LNCAP (cell line): ENCODE measurements around the gene PCARE.

Experiments
- CTCF ChIP-seq: fragments of 450-650 bp; IDR thresholded peaks from 2 replicates; pipeline ENCODE4 v1.5.1; 2017; ENCODE audit warnings: mild to moderate bottlenecking

Gene PCARE

GRCh38 chr2:29050591-29050990, 23.7 kb downstream of the PCARE start:
- no peak for TF ChIP-seq CTCF

GRCh38 chr2:29047083-29047845, 27.1 kb downstream of the PCARE start:
- no peak for TF ChIP-seq CTCF

GRCh38 chr2:29046321-29046720, 28.0 kb downstream of the PCARE start:
- no peak for TF ChIP-seq CTCF

GRCh38 chr2:29044459-29044858, 29.9 kb downstream of the PCARE start:
- no peak for TF ChIP-seq CTCF

- TF ChIP-seq CTCF, result no peak
Measured at GRCh38 chr2:29042561-29043075, 31.7 kb downstream of the PCARE start.

GRCh38 chr2:29041161-29041660, 33.1 kb downstream of the PCARE start:
- no peak for TF ChIP-seq CTCF

GRCh38 chr2:29040552-29040951, 33.8 kb downstream of the PCARE start:
- no peak for TF ChIP-seq CTCF
